GM12878 (cell line): ENCODE results near the gene SIRT7. TPM values are rescaled to one million over a fixed set of nuclear protein-coding genes. Genes with fewer than 3 reads are reported as not detected.
A peak's percentile ranks its signal among the peaks of the same experiment; 100 is the strongest.

Experiments
- ATF3 ChIP-seq: IDR thresholded peaks from 2 replicates; pipeline ENCODE4 v1.6.1; 2011; ENCODE audit warnings: low read depth, mild to moderate bottlenecking, low read length, moderate library complexity, borderline replicate concordance; ENCODE audit errors: extremely low read depth
- CBFB ChIP-seq: IDR thresholded peaks from 2 replicates; pipeline ENCODE4 v1.6.1; 2016; ENCODE audit warnings: antibody characterized with exemption, low read depth
- CHD2 ChIP-seq: IDR thresholded peaks from 2 replicates; pipeline ENCODE4 v1.6.1; 2011; ENCODE audit warnings: low read depth, low read length, improper control_type of control experiment, borderline replicate concordance
- CHD4 ChIP-seq: fragments of 200-600 bp; sonication (generic); IDR thresholded peaks from 2 replicates; pipeline ENCODE4 v1.6.1; 2016; ENCODE audit warnings: mild to moderate bottlenecking
- EED ChIP-seq: sonication (generic); IDR thresholded peaks from 2 replicates; pipeline ENCODE4 v1.6.1; 2016; ENCODE audit warnings: antibody characterized with exemption, low read depth
- FOXK2 ChIP-seq: fragments of 450-650 bp; IDR thresholded peaks from 2 replicates; pipeline ENCODE4 v1.6.1; 2017; ENCODE audit warnings: mild to moderate bottlenecking, moderate library complexity
- GABPA ChIP-seq: IDR thresholded peaks from 2 replicates; pipeline ENCODE4 v1.6.1; 2014; ENCODE audit warnings: antibody characterized with exemption, low read depth, mild to moderate bottlenecking, inconsistent platforms
- GATAD2B ChIP-seq: fragments of 450-650 bp; conservative IDR thresholded peaks from 2 replicates; pipeline ENCODE4 v1.6.1; 2017; ENCODE audit warnings: low read depth, mild to moderate bottlenecking, moderate library complexity
- MEF2A ChIP-seq: IDR thresholded peaks from 2 replicates; pipeline ENCODE4 v1.6.1; 2011; ENCODE audit warnings: low read depth, mild to moderate bottlenecking, low read length, moderate library complexity; ENCODE audit not compliant: insufficient read depth
- MEF2B ChIP-seq: fragments of 450-650 bp; IDR thresholded peaks from 2 replicates; pipeline ENCODE4 v1.6.1; 2018; ENCODE audit warnings: mild to moderate bottlenecking, moderate library complexity; ENCODE audit not compliant: partially characterized antibody, poor library complexity, severe bottlenecking
- MTA2 ChIP-seq: fragments of 450-650 bp; IDR thresholded peaks from 2 replicates; pipeline ENCODE4 v1.6.1; 2016; ENCODE audit warnings: low read depth, mild to moderate bottlenecking, moderate library complexity
- MYB ChIP-seq: fragments of 150-350 bp; IDR thresholded peaks from 2 replicates; pipeline ENCODE4 v1.6.1; 2014; ENCODE audit warnings: mild to moderate bottlenecking, low read depth, low read length, borderline replicate concordance
- NBN ChIP-seq: fragments of 450-650 bp; IDR thresholded peaks from 2 replicates; pipeline ENCODE4 v1.6.1; 2016
- NFIC ChIP-seq: IDR thresholded peaks from 2 replicates; pipeline ENCODE4 v1.6.1; 2012; ENCODE audit warnings: low read depth, mild to moderate bottlenecking, inconsistent platforms, low read length, moderate library complexity
- NFXL1 ChIP-seq: fragments of 450-650 bp; IDR thresholded peaks from 2 replicates; pipeline ENCODE4 v1.6.1; 2017; ENCODE audit warnings: antibody characterized with exemption, mild to moderate bottlenecking, borderline replicate concordance
- PAX8 ChIP-seq: fragments of 450-650 bp; IDR thresholded peaks from 2 replicates; pipeline ENCODE4 v1.6.1; 2017; ENCODE audit warnings: mild to moderate bottlenecking, moderate library complexity
- RAD21 ChIP-seq: IDR thresholded peaks from 2 replicates; pipeline ENCODE4 v1.6.1; 2011; ENCODE audit warnings: mild to moderate bottlenecking, low read depth, low read length, moderate library complexity; ENCODE audit not compliant: insufficient read depth
- RELA ChIP-seq: fragments of 450-650 bp; IDR thresholded peaks from 2 replicates; pipeline ENCODE4 v1.8.0; 2014; ENCODE audit warnings: borderline replicate concordance; ENCODE audit not compliant: partially characterized antibody
- SMAD5 ChIP-seq: IDR thresholded peaks from 2 replicates; pipeline ENCODE4 v1.6.1; 2016; ENCODE audit warnings: antibody characterized with exemption, low read depth
- SMC3 ChIP-seq: IDR thresholded peaks from 2 replicates; pipeline ENCODE4 v1.6.1; 2011; ENCODE audit warnings: low read length, improper control_type of control experiment, borderline replicate concordance
- SREBF2 ChIP-seq: IDR thresholded peaks from 2 replicates; pipeline ENCODE4 v1.6.1; 2012; ENCODE audit warnings: mild to moderate bottlenecking, low read length
- TAF1 ChIP-seq: IDR thresholded peaks from 2 replicates; pipeline ENCODE4 v1.6.1; 2011; ENCODE audit warnings: mild to moderate bottlenecking, low read depth, low read length, borderline replicate concordance
- TCF3 ChIP-seq: IDR thresholded peaks from 2 replicates; pipeline ENCODE4 v1.6.1; 2012; ENCODE audit warnings: low read depth, mild to moderate bottlenecking, low read length, borderline replicate concordance; ENCODE audit not compliant: insufficient read depth
- ZBTB11 ChIP-seq: fragments of 450-650 bp; formaldehyde crosslinking; IDR thresholded peaks from 2 replicates; pipeline ENCODE4 v1.5.0; 2022; ENCODE audit warnings: mild to moderate bottlenecking, missing genetic modification characterization
- ZBTB4 ChIP-seq: fragments of 450-650 bp; formaldehyde crosslinking; IDR thresholded peaks from 2 replicates; pipeline ENCODE4 v1.4.0; 2022; ENCODE audit warnings: mild to moderate bottlenecking, moderate library complexity
- ZNF622 ChIP-seq: fragments of 450-650 bp; IDR thresholded peaks from 2 replicates; pipeline ENCODE4 v1.6.1; 2017; ENCODE audit warnings: mild to moderate bottlenecking, inconsistent platforms
- polyA plus RNA-seq, 11 experiments: library from polyadenylated mRNA; depleted of rRNA in 4 of 11; unstranded in 6 of 11; stranded (reverse) in 5 of 11; fragments of >200 nt; fragmentation: Nextera tagmentation in 4 of 11; fragmentation: Illumina TruSeq in 1 of 11; extraction: Ambion mirVana in 4 of 11; extraction: Trizol in 1 of 11; gene quantifications; 1 replicate in 1 of 11; 2 replicates in 10 of 11; pipeline versions ENCODE4 v1.2.1 to v1.2.3, GENCODE V29; 2011 to 2016; ENCODE audit warnings: inconsistent platforms in 2 of 11, missing spikeins in 2 of 11, low read depth in 1 of 11
- total RNA-seq, 4 experiments: library from RNA; depleted of rRNA in 3 of 4; stranded (reverse); fragments of >200 nt in 3 of 4; fragmentation: Illumina TruSeq in 1 of 4; extraction: Trizol in 1 of 4; gene quantifications; 2 replicates each; pipeline versions ENCODE4 v1.2.1 to v1.2.3, GENCODE V29; 2013 to 2021

Gene SIRT7
- total and polyA plus RNA-seq, 10 of the 15 experiments (the other 5 are each of a cell fraction or from before 2014, with no cell fraction given), result 1.2 to 56.2 (median 22.7) TPM

GRCh38 chr17:81959362-81960129 lies 41.6 kb upstream of the SIRT7 start (continued):
- no peak for TF ChIP-seq ZBTB4 (CRISPR knock-in tag)
- no peak for TF ChIP-seq MYB
- no peak for TF ChIP-seq PAX8
- no peak for TF ChIP-seq MEF2B
- peak; percentile 82 for TF ChIP-seq SMC3
- TF ChIP-seq GATAD2B, result peak; percentile 97
- no peak for TF ChIP-seq ZNF622
- TF ChIP-seq CHD2, result no peak
- no peak for TF ChIP-seq ZBTB11 (CRISPR knock-in tag)
- no peak for TF ChIP-seq EED
- TF ChIP-seq RELA, result peak; percentile 69
- no peak for TF ChIP-seq SMAD5
- no peak for TF ChIP-seq CBFB
- peak; percentile 95 for TF ChIP-seq RAD21
- TF ChIP-seq GABPA, result no peak
- peak; percentile 71; the same call in 1 of the 2 replicates for TF ChIP-seq NFXL1
- TF ChIP-seq SREBF2, result no peak
- peak; percentile 50; the same call in 1 of the 2 replicates for TF ChIP-seq ATF3
- TF ChIP-seq FOXK2, result no peak
- TF ChIP-seq NFIC, result no peak
- TF ChIP-seq TCF3, result peak; percentile 94
- TF ChIP-seq MEF2A, result 0 out of 2 replicates have a peak, but pooled peaks have one; percentile 43
- no peak for TF ChIP-seq CHD4
- no peak for TF ChIP-seq NBN
- TF ChIP-seq TAF1, result no peak
- TF ChIP-seq MTA2, result no peak
